Activated T-helper 1 cell treated with Interleukin-2 at 50 U/mL for 16 hours (primary cell): ENCODE data around the gene ZNF493.
A peak's percentile ranks its signal among the peaks of the same experiment; 100 is the strongest.

Source experiments
- DNase-seq: peaks from one replicate; pipeline ENCODE4 v3.0.0-alpha.2; 2020; ENCODE audit warnings: low read depth

ZNF493 gene

DNA sequence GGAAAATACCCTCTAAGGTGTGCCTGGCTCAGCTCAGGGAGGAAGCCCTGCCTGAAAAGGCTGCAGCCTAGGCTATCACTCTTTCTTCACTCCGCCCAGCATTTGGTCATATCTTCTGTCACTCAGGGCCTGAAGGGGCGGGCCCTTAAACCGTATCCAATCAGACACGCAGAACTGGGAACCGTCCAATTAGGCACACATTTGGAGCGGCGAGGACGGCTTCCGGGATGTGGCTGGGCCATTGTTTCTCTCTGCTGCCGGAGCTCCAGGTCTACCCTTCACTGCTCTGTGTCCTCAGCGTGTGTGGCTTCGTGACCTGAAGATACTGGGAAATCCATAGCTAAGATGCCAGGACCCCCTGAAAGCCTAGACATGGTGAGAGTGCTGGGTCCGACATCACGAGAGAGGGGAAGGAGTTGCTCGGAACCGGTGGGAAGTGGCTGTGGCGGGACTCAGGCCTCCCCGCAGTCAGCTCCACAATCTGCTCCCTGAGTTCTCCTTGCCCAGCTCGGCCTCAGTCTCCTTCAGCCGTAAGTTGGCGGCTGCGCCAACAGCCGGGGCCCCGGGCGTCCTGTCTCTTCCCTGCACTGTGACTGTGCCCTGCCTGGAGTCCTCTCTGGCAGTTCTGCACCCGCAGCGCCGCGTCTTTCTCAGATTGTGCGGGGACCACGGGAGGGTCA, at the start of gene ZNF493:
Gene ZNF493, plus strand, starts transcription at position 241 of the 680 bp plus-strand sequence. Its CDS starts 105 bp downstream, at position 346.
- DNase-seq = peak; percentile 80

DNA sequence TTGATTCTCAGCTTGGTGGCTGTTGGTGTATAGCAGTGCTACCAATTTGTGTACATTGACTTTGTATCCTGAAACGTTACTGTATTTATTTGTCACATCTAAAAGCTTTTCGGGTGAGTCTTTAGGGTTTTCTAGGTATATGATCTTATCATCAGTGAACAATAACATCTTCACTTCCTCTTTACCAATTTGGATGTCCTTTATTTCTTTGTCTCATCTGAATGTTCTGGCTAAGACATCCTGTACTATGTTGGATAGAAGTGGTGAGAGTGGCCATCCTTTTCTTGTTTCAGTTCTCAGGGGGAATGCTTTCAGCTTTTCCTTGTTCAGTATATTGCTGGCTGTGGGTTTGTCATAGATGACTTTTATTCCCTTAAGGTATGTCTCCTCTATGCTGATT, 44.1 kb upstream of the ZNF493 start:
- no peak for DNase-seq

DNA sequence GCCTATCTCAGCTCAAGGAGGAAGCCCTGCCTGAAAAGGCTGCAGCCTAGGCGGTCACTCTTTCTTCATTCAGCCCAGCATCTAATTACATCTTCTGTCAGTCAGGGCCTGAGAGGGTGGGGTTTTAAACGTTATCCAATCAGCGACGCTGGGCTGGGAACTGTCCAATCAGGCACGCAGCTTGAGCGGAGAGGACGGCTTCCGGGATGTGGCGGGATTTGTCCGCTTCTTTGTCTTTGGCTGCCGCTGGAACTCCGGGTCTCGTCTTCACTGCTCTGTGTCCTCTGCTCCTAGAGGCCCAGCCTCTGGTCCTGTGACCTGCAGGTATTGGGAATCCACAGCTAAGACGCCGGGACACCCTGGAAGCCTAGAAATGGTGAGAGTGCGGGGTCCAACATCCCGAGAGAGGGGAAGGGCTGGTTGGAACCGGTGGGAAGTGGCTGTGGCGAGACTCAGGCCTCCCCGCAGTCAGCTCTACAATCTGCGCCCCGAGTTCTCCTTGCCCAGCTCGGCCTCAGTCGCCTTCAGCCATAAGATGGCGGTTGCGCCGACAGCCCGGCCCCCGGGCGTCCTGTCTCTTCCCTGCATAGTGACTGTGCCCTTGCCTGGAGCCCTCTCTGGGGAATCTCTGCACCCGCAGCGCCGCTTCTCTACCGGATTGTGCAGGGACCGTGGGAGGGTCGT, 38.0 kb upstream of the ZNF493 start, which contains the start of gene ZNF738:
Gene ZNF738, plus strand, starts transcription at position 233 of the 684 bp plus-strand sequence. Its CDS starts 141 bp downstream, at position 374.
- DNase-seq = peak; percentile 70

DNA sequence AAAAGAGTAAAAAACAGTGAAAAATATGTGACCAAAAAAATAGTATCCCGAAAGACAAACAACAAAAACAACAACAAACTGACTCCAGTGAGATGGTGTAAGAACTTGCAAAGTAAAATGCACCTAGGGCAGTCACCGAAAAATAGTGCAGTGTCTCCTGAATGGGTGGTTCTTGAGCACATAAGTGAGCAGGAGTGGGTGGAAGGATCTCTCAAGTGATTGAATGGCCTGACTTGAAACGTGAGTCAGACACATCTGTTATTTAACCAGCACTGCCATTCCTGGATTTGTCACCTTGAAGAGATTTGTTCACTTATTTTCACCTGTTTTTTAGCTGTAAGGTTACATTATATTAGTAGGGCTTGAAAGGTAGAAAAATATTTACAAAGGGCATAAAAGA, 34.6 kb upstream of the ZNF493 start:
- no peak for DNase-seq

DNA sequence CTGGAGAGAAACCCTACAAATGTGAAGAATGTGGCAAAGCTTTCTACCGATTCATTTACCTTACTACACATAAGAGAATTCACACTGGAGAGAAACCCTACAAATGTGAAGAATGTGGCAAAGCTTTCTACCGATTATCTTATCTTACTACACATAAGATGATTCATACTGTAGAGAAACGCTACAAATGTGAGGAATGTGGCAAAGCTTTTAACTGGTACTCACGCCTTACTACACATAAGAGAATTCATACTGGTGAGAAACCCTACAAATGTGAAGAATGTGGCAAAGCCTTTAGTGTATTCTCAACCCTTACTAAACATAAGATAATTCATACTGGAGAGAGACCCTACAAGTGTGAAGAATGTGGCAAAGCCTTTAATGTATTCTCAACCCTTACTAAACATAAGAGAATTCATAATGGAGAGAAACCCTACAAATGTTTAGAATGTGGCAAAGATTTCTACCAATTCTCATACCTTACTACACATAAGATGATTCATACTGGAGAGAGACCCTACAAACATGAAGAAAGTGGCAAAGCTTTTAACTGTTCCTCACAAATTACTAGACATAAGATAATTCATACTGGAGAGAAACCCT, 12.9 kb upstream of the ZNF493 start:
- DNase-seq = no peak

DNA sequence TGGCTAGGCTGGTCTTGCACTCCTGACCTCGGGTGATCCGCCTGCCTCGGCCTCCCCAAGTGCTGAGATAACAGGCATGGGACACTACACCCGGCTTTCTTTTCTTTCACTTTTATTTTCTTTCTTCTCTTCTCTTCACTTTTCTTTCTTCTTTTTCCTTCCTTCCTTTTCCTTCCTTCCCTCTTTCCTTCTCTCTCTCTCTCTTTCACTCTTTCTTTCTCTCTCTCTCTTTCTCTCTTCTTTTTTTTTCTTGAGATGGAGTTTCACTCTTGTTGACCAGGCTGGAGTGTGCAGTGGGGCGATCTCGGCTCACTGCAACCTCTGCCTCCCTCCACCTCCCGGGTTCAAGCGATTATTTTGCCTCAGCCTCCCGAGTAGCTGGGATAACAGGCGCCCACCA, 812 bp upstream of the ZNF493 start:
- no peak for DNase-seq

DNA sequence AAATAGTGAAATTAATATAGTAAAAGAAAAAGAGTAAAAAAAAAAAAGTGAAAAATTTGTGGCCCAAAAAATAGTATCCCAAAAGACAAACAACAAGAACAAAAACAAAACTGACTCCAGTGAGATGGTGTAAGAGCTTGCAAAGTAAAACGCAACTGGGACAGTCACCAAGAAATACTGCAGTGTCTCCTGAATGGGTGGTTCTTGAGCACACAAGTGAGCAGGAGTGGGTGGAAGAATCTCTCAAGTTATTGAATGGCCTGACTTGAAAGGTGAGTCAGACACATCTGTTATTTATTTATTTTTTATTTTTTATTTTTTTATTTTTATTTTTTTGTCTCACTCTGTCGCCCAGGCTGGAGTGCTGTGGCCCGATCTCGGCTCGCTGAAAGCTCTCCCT, 1.9 kb downstream of the ZNF493 start:
- DNase-seq = no peak

DNA sequence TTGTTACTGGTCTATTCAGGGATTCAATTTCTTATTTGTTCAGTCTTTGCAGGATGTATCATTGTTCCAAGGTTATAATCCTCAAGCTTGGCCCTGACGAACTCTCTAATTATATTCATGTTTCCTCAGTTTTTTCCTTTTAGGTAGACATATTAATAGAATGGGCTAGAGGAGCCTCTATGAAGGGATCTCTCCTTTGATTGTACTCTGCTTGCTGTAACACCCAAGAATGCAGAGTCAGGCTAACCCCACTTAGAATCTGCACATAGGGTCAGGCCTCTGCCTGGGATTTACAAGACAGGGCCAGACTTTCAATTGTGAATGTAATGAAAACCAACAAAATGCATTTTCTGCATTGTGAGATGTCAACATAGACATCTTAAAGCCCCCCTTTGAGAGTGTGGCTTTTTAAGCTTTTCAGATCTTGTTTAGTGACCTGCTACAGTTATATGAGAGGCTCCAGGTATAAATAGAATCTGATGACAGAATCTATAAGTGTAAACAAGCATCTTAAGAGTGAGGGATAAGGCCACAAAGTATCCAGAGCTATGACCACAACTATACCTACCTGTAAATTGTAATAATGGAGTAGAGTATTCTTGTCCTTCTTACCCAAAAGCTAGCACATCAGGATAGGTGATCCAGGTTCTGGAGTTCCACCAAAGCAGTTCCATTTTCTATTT, 5.5 kb downstream of the ZNF493 start:
- DNase-seq = no peak

DNA sequence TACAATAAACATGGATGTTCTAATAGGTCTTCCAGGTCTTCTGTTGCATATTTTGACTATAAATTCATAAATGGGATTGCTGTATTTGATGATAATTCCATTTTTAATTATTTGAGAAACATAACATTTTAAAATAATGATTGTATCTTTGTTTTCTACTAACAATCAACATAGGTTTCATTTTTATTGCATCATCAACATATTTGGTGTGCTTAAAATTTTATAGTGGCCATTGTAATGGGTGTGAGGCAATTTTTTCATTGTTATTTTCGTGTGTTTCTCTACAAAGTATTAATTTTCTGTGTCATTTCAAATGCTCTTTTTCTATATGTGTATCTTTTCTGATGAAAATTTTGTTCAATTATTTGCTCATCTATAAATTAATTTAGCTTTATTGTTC, 13.2 kb downstream of the ZNF493 start:
- DNase-seq = no peak

DNA sequence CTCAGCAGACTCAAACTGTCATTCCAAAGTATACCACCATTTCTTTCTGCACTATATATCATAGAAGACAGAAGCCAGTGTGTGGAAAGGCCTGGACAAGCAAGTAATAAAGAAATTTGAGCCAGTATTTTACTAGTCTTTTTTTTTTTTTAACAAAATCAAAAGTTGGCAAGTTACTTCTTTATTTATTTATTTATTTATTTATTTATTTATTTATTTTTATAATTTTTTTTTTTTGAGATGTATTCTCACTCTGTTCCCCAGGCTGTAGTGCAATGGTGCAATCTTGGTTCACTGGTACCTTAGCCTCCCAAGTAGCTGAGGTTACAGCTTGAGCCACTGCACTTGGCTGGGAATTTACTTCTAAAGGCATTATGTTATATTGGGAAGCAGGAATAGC, 25.3 kb downstream of the ZNF493 start:
- no peak for DNase-seq

DNA sequence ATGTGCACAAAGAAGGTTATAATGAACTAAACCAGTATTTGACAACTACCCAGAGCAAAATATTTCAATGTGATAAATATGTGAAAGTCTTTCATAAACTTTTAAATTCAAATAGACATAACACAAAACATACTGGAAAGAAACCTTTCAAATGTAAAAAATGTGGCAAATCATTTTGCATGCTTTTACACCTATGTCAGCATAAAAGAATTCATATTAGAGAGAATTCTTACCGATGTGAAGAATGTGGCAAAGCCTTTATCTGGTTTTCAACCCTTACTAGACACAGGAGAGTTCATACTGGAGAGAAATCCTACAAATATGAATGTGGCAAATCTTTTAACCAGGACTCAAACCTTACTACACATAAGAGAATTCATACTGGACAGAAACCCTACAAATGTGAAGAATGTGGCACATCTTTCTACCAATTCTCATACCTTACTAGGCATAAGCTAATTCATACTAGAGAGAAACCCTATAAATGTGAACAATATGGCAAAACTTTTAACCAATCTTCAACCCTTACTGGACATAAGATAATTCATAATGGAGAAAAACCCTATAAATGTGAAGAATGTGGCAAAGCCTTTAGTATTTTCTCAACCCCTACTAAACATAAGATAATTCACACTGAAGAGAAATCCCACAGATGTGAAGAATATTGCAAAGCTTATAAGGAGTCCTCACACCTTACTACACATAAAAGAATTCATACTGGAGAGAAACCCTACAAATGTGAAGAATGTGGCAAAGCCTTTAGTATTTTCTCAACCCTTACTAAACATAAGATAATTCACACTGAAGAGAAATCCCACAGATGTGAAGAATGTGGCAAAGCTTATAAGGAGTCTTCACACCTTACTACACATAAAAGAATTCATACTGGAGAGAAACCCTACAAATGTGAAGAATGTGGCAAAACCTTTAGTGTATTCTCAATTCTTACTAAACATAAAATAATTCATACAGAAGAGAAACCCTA, 26.4 kb downstream of the ZNF493 start:
- no peak for DNase-seq

DNA sequence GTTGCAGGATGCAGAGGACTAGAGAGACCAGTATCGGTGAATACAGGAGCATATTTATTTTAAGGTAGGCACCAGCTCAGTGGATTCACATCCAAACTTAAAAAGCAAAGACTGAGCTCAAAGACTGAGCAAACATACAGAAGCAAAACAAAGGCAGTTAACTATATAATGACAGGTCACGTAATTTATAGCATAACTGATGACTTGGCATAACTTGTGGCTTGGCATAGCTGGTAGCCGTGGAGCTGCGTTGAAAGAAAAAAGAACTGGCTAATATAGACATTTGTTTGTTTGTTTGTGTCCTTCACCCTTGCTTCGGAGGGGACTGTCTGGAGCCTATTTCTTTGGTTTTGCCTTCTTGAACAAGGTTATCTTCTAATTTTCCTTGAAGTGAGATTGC, 33.7 kb downstream of the ZNF493 start:
- DNase-seq = no peak

DNA sequence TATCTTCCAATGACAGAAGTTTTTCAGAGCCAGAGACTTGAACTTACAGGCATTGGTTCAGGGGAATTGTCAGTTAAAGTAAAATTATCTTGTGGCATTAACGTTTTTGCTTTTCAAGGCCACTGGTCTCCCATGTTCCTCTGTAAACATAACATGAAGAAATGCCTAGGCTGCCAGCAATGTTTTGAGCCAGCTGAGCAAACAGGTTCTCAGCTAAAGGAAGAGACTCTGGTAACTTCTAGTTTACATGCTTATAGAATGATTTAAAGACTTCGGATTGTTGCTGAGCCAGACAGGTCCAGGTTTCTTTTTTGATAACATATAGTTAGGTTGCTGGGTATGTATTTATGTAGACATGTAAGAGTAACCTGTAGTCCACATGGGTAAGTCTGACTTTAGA, 35.7 kb downstream of the ZNF493 start:
- DNase-seq = no peak

DNA sequence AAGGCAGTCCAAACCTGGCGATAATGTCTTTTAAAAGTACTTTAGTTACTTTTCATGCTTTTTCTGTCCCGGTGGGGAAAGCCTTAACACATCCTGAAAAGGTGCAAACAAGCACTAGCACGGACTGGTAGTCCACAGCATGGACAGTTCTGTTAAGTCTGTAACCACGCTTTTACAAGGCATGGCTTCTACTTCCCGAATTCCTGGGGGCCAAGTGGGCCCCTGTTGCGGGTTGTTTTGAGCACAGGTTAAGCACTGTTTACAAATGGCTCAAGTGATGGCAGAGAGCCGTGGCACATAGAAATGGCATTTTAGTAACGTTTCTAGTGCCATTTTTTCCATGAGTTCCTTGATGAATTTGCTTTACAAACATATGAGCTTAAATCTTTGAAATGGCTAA, 37.6 kb downstream of the ZNF493 start:
- no peak for DNase-seq

DNA sequence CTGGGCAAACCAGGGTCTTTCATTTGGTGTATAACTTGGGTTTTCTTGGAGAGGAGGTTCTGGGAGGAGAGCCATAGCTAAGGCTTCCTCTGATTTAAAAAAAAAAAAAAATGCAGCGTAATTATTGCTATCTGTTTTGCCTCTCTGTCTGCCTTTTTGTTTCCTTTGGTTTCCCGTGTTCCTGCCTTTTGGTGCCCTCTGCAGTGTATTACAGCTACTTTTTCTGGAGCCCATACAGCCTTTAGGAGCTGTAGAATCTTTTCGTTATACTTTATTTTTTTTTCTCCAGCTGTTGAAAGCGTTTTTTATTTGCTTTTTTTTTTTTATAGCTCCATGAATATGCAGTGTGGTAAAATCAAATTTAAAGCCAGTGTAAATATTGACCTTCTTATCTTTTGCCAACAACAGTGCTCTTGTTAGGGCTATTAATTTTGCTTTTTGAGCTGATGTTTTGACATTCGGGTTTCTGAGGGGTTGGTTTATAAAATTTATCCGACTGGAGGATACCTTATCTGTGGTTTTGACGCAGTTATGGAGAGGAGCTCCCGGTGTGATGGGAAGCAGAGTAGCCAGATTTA, 38.1 kb downstream of the ZNF493 start:
- no peak for DNase-seq

DNA sequence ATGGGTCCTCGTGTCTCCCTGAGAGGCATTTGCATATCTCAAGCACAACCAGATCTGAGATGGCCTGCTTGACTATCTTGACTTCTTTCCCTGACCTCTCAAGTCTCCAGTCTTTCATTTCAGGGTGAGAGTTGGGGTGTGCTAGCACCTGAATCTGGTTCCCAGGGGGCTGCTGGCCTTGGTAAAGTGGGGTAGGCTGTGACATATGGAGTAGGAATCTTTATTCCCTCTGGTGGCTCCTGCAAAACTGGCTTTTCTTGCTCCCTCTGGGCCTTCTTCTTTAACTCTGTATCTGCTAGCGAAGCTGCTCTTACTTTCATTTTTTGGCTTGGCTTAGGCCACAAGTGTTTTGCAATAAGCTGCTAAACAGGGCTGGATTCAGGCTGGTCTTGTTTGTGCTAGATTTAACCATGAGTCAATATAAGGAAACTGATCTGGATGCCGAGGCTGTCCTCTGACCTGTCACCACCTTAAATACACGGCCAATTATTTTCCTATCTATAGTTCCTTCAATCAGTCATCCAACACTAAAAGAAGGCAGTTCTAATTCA, 42.3 kb downstream of the ZNF493 start:
- DNase-seq = no peak

DNA sequence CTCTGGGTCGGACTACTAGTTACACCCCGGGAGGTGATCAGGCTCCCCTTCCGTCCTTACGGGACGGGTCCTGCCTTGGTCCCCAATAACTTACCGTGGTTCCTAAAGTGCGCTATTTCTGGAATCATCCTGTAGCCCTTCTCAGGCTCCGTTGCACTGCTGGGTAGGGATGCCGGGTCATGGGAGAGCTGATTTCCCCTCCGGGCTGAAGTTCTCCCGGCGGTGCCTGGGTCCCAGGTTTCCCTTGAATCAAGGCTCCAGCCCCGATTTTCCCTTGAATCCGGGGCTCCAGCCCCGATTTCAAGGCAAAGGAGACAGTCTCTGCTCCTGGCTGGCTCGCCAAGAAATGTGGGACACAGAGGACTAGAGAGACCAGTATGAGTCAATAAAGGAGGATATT, 43.4 kb downstream of the ZNF493 start:
- DNase-seq = no peak

DNA sequence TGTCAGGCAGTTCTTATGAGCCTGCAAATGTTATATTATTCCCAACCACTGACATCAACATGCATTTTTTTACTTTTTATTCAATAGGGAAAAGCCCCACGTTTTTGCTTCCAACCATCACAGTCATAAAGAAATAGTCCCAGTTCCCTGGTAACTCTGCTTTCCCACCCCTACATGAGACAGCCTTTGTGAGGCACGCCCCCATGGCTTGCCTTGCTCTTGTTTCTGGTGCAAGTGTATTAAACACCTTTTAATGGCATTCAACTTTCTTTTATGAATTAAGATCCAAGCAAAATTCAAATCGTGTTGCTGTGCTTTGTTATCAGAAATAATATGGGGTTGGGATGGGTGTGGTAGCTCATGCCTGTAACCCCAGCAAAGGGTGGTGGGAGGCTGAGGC, 54.3 kb downstream of the ZNF493 start:
- no peak for DNase-seq

DNA sequence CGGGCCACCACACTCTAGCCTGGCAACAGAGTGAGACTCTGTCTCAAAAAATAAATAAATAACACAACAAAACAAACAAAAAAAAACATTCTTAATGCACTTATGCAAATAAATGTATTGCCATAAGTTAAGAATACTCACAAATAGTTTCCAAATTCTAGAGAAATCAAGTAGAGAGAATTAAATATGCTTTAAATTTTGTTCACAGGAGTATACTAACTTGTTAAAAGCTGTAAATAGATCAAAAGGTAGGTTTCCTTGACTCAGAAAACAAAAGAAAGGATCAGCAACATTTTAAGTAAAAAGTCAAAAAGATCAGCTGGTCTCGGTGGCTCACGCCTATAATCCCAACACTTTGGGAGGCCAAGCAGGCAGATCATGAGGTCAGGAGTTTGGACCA, 58.0 kb downstream of the ZNF493 start:
- DNase-seq = no peak

DNA sequence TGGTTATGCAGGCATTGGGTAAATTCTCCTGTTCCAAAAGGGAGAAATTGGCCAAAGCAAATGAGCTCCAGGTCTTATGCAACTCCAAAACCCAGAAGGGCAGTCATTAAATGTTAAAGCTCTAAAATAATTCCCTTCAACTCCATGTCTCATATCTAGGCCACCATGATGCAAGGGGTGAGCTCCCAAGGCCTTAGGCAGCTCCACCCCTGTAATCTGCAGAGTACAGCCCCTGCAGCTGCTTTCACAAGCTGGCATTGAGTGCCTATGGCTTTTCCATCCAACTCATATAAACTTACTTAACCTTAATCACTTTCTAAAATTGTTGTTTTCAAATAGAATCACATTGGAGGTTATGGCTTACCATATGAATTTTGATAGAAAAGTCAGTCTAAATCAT, 63.8 kb downstream of the ZNF493 start:
- DNase-seq = no peak

DNA sequence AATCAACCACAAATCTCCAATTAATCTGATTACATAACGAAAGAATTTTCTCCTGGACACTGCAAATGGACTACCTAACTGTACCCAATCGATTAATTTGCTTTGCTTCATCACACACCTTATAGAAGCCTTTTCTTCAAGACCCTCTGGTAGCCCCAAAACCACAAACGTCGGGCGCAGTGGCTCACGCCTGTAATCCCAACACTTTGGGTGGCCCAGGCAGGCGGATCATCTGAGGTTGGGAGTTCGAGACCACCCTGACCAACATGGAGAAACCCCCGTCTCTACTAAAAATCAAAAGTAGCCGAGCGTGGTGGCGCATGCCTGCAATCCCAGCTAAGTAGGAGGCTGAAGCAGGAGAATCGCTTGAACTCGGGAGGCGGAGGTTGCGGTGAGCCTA, 65.6 kb downstream of the ZNF493 start:
- no peak for DNase-seq
